Measurements from ENCODE around the gene CTBP2. TPM values are rescaled to one million over a fixed set of nuclear protein-coding genes. Genes with fewer than 3 reads are reported as not detected.

Gene CTBP2
- total and polyA plus RNA-seq, 10 of the 15 experiments (the other 5 are each of a cell fraction or from before 2014, with no cell fraction given), result 0.02 to 0.72 (median 0.06) TPM; not detected in 2

- TF ChIP-seq REST (IDR thresholded peaks at IDR 0.05; ENCODE audit: low read depth, low read length) (no peak), IRF5 (IDR thresholded peaks at IDR 0.05; ENCODE audit: borderline replicate concordance) (no peak), MAX (IDR thresholded peaks at IDR 0.05; ENCODE audit: low read depth, low read length) (no peak), LARP7 (IDR thresholded peaks at IDR 0.05) (no peak), SUPT20H (IDR thresholded peaks at IDR 0.05; ENCODE audit: borderline replicate concordance, control insufficient read depth, low read depth, low read length) (no peak)
Observed at GRCh38 chr10:125124907-125125306, 35.5 kb downstream of the CTBP2 start (continued).

GRCh38 chr10:125124115-125124487 lies 36.3 kb downstream of the CTBP2 start:
- in situ Hi-C loops (cut with MboI), result no loop called here
- H3K4me3 ChIP-seq, result no peak overlapping the region
- no peak overlapping the region for H3K27ac ChIP-seq (ENCODE audit: control insufficient read depth, insufficient read depth)
- ChIA-PET RAD21 (ENCODE audit: unreplicated experiment) (no interaction called here), SMC1A (ENCODE audit: uncharacterized antibody, unreplicated experiment) (no interaction called here), CTCF (no interaction called here), POLR2A (no interaction called here)
- H3K79me2 ChIP-seq (ENCODE audit: control insufficient read depth, insufficient read depth, low read length), result no peaks in the 10 kb centered on the region
- DNase-seq (ENCODE audit: low read depth, low spot score), result no peak
- H3K36me3 ChIP-seq (ENCODE audit: control insufficient read depth in 2 of 2, insufficient read depth in 2 of 2, low read length in 1 of 2), result no peaks in the 10 kb centered on the region
- 51% methylated on average over 11 of the region's 11 CpGs for WGBS (ENCODE audit: insufficient coverage, insufficient replicate concordance, low lambda C conversion rate, missing lambda C conversion rate)
- FAIRE-seq, result no peak
- BruUV-seq (replicated peaks), result no TSS peak
- no peaks in the 10 kb centered on the region for H4K20me1 ChIP-seq (ENCODE audit: control insufficient read depth, insufficient read depth)
- H3K9me3 ChIP-seq (replicated peaks; ENCODE audit: control insufficient read depth, insufficient read depth, low read length), result no peaks in the 10 kb centered on the region
- H3K27me3 ChIP-seq (replicated peaks in 1 of 2; ENCODE audit: control insufficient read depth in 2 of 2, insufficient read depth in 2 of 2, low read length in 1 of 2), result peaks cover 0 to 3% of the 10 kb centered on the region in 2 experiments; a peak in 2 of 4 replicates
- H3K4me1 ChIP-seq (ENCODE audit: control insufficient read depth, insufficient read depth, low read length), result no peaks in the 10 kb centered on the region
- ATAC-seq, result no peak
- intact Hi-C loops (cut with micrococcal nuclease; ENCODE audit: unreplicated experiment), result no loop called here
- H2AFZ ChIP-seq (ENCODE audit: control insufficient read depth, low read depth, low read length), result no peak overlapping the region
- H3K9ac ChIP-seq (ENCODE audit: control insufficient read depth, insufficient read depth, low read length), result no peak overlapping the region
- no peak overlapping the region for H3K4me2 ChIP-seq (ENCODE audit: control insufficient read depth, insufficient read depth)
- TF ChIP-seq NBN (IDR thresholded peaks at IDR 0.05), result no peak
- no peak for TF ChIP-seq MTA2 (IDR thresholded peaks at IDR 0.05; ENCODE audit: low read depth)
- no peak for TF ChIP-seq EZH2 (IDR thresholded peaks at IDR 0.05; ENCODE audit: borderline replicate concordance, control insufficient read depth, low read depth, low read length)
- TF ChIP-seq PRDM15 (CRISPR knock-in tag; IDR thresholded peaks at IDR 0.05), result no peak
- TF ChIP-seq ESRRA (IDR thresholded peaks at IDR 0.05; ENCODE audit: low read length), result no peak
- TF ChIP-seq E2F8 (IDR thresholded peaks at IDR 0.05; ENCODE audit: low read depth, partially characterized antibody), result no peak

Data from GM12878 (cell line).